SK-N-DZ (cell line): ENCODE measurements around the gene BIK.

Source experiments
- DNase-seq: peaks from one replicate; pipeline ENCODE4 v3.0.0-alpha.2; 2015; ENCODE audit warnings: low spot score

BIK gene

GRCh38 chr22:43159484-43160178 lies 49.1 kb downstream of the BIK start:
- DNase-seq, result no peak

GRCh38 chr22:43160497-43161126 lies 50.1 kb downstream of the BIK start:
- DNase-seq, result no peak

- no peak for DNase-seq
These were observed 52.0 kb downstream of the BIK start for GRCh38 chr22:43162412-43163150.

GRCh38 chr22:43163241-43163795 lies 52.8 kb downstream of the BIK start:
- DNase-seq, result no peak

- DNase-seq, result no peak
These were observed 54.1 kb downstream of the BIK start for GRCh38 chr22:43164636-43165035.

- no peak for DNase-seq
These were observed 55.8 kb downstream of the BIK start for GRCh38 chr22:43166132-43166930.

GRCh38 chr22:43167001-43167589 lies 56.5 kb downstream of the BIK start:
- no peak for DNase-seq

GRCh38 chr22:43168471-43169309 lies 58.1 kb downstream of the BIK start:
- DNase-seq, result no peak

GRCh38 chr22:43169310-43170130 lies 59.0 kb downstream of the BIK start:
- no peak for DNase-seq

GRCh38 chr22:43170131-43170480 lies 59.6 kb downstream of the BIK start:
- no peak for DNase-seq

GRCh38 chr22:43171019-43171491 lies 60.5 kb downstream of the BIK start:
- no peak for DNase-seq

GRCh38 chr22:43171607-43172006 lies 61.1 kb downstream of the BIK start:
- no peak for DNase-seq

- no peak for DNase-seq
These were observed 61.6 kb downstream of the BIK start for GRCh38 chr22:43172191-43172590.

- DNase-seq, result no peak
These were observed 63.0 kb downstream of the BIK start for GRCh38 chr22:43173566-43173965.

GRCh38 chr22:43173976-43174720 lies 63.6 kb downstream of the BIK start:
- DNase-seq, result no peak

GRCh38 chr22:43174941-43175531 lies 64.5 kb downstream of the BIK start:
- no peak for DNase-seq

- DNase-seq, result no peak
These were observed 65.5 kb downstream of the BIK start for GRCh38 chr22:43176090-43176489.

GRCh38 chr22:43177479-43177878 lies 66.9 kb downstream of the BIK start:
- DNase-seq, result no peak
